ENCODE results near the gene RAB1A. TPM values are rescaled to one million over a fixed set of nuclear protein-coding genes. Genes with fewer than 3 reads are reported as not detected.
"Not testable (repeated sequence)": the region's sequence is repeated elsewhere in the genome, so short reads cannot be mapped to it uniquely, and the experiment has no call there.

RAB1A gene
- total and polyA plus RNA-seq, 10 of the 15 experiments (the other 5 are each of a cell fraction or from before 2014, with no cell fraction given) = 48.9 to 171 (median 83.4) TPM

- Histone ChIP-seq H3K4me1 (ENCODE audit: control insufficient read depth, insufficient read depth, low read length) (0 out of 2 replicates have a peak, but pooled peaks cover 3% of the 10 kb centered on the region), H4K20me1 (ENCODE audit: control insufficient read depth, insufficient read depth) (no peaks in the 10 kb centered on the region), H3K9me3 (replicated peaks; ENCODE audit: control insufficient read depth, insufficient read depth, low read length) (no peaks in the 10 kb centered on the region), H2AFZ (ENCODE audit: control insufficient read depth, low read depth, low read length) (no peak overlapping the region), H3K4me3 (no peak overlapping the region), H3K36me3 (ENCODE audit: control insufficient read depth in 2 of 2, insufficient read depth in 2 of 2, low read length in 1 of 2) (no peaks in the 10 kb centered on the region), H3K27me3 (replicated peaks in 1 of 2; ENCODE audit: control insufficient read depth in 2 of 2, insufficient read depth in 2 of 2, low read length in 1 of 2) (no peaks in the 10 kb centered on the region), H3K27ac (ENCODE audit: control insufficient read depth, insufficient read depth) (no peak overlapping the region), H3K9ac (ENCODE audit: control insufficient read depth, insufficient read depth, low read length) (no peak overlapping the region), H3K4me2 (ENCODE audit: control insufficient read depth, insufficient read depth) (no peak overlapping the region), H3K79me2 (ENCODE audit: control insufficient read depth, insufficient read depth, low read length) (no peaks in the 10 kb centered on the region)
- no TSS peak for BruUV-seq (replicated peaks)
- TF ChIP-seq E4F1 (IDR thresholded peaks at IDR 0.05; ENCODE audit: borderline replicate concordance, partially characterized antibody) (no peak), SMC3 (IDR thresholded peaks at IDR 0.05; ENCODE audit: borderline replicate concordance, low read length) (no peak), RUNX3 (IDR thresholded peaks at IDR 0.05; ENCODE audit: low read length) (no peak), STAT3 (IDR thresholded peaks at IDR 0.05; ENCODE audit: low read depth, low read length) (no peak), MTA2 (IDR thresholded peaks at IDR 0.05; ENCODE audit: low read depth) (no peak), RELA (IDR thresholded peaks at IDR 0.05; ENCODE audit: borderline replicate concordance, partially characterized antibody) (no peak), DPF2 (IDR thresholded peaks at IDR 0.05) (no peak), ZNF622 (IDR thresholded peaks at IDR 0.05) (no peak), MXI1 (IDR thresholded peaks at IDR 0.05; ENCODE audit: low read depth, low read length) (no peak)
- no peak for FAIRE-seq
- RAD21 ChIA-PET (ENCODE audit: unreplicated experiment) = no interaction called here
- intact Hi-C loops (cut with micrococcal nuclease; ENCODE audit: unreplicated experiment) (no loop called here), in situ Hi-C loops (cut with MboI) (no loop called here)
- no peak for ATAC-seq
- SMC1A ChIA-PET (ENCODE audit: uncharacterized antibody, unreplicated experiment) = interaction anchor here (0.8 kb wide), 1 partner anchor 110 kb away, joined by 3 read pairs; no protein-coding TSS in a partner anchor
- 87% methylated on average over 6 of the region's 6 CpGs for WGBS (ENCODE audit: insufficient coverage, insufficient replicate concordance, low lambda C conversion rate, missing lambda C conversion rate)
- DNase-seq (ENCODE audit: low read depth, low spot score) = no peak
- POLR2A ChIA-PET = interaction anchor here (0.9 kb wide), 1 partner anchor 29 kb away, joined by 3 read pairs; the partner anchor contains the start of gene RAB1A
- CTCF ChIA-PET = interaction anchor here (1.8 to 2.7 kb wide), 2 partner anchors 10 to 94 kb away, joined by 7 to 12 read pairs; no protein-coding TSS in a partner anchor
These were observed 28.7 kb upstream of the RAB1A start for GRCh38 chr2:65158557-65158956.

- H3K27ac ChIP-seq (ENCODE audit: control insufficient read depth, insufficient read depth); BruUV-seq (replicated peaks); H3K9me3 ChIP-seq (replicated peaks; ENCODE audit: control insufficient read depth, insufficient read depth, low read length); H3K4me1 ChIP-seq (ENCODE audit: control insufficient read depth, insufficient read depth, low read length); H3K79me2 ChIP-seq (ENCODE audit: control insufficient read depth, insufficient read depth, low read length); H3K36me3 ChIP-seq (ENCODE audit: control insufficient read depth in 2 of 2, insufficient read depth in 2 of 2, low read length in 1 of 2); H2AFZ ChIP-seq (ENCODE audit: control insufficient read depth, low read depth, low read length); H3K4me2 ChIP-seq (ENCODE audit: control insufficient read depth, insufficient read depth); ATAC-seq; H3K9ac ChIP-seq (ENCODE audit: control insufficient read depth, insufficient read depth, low read length); H4K20me1 ChIP-seq (ENCODE audit: control insufficient read depth, insufficient read depth); FAIRE-seq; H3K4me3 ChIP-seq; H3K27me3 ChIP-seq (replicated peaks in 1 of 2; ENCODE audit: control insufficient read depth in 2 of 2, insufficient read depth in 2 of 2, low read length in 1 of 2); DNase-seq (ENCODE audit: low read depth, low spot score); in situ Hi-C loops (cut with MboI); intact Hi-C loops (cut with micrococcal nuclease; ENCODE audit: unreplicated experiment): not testable (repeated sequence)
- WGBS (ENCODE audit: insufficient coverage, insufficient replicate concordance, low lambda C conversion rate, missing lambda C conversion rate) = 63% methylated on average over 6 of the region's 6 CpGs
- RAD21 ChIA-PET (ENCODE audit: unreplicated experiment) = interaction anchor here (0.7 kb wide), 1 partner anchor 11 kb away, joined by 3 read pairs; no protein-coding TSS in a partner anchor
- SMC1A ChIA-PET (ENCODE audit: uncharacterized antibody, unreplicated experiment) = interaction anchor here (0.8 to 1.1 kb wide), 2 partner anchors 22 to 109 kb away, joined by 3 read pairs; no protein-coding TSS in a partner anchor
- POLR2A ChIA-PET = interaction anchor here (0.9 kb wide), 1 partner anchor 28 kb away, joined by 3 read pairs; the partner anchor contains the start of gene RAB1A
- CTCF ChIA-PET = interaction anchor here (1.8 to 2.7 kb wide), 2 partner anchors 11 to 93 kb away, joined by 7 to 12 read pairs; no protein-coding TSS in a partner anchor
These were observed 27.9 kb upstream of the RAB1A start for GRCh38 chr2:65157856-65158255.

All from GM12878 (cell line).